Measurements from ENCODE around the gene CNN3.

CNN3 gene

DNA sequence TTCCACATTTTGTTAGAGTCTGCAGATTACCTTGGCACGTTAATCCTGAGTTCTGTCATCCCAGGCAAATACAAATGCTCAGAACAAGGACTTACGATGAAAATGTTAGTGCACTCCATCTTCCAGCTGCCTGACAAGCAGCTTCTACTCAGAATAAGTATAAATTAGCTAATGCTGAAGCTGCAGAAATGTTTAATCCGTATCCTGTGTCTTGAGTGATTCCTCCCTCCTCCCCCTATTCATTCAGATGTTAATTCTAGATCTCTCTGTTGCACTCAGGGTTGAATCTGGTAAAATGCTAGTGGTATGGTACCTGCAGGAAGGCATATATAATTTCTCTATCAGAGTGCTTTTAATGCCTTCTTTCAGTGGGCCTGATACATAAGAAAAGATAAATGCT is 39.8 kb downstream of the CNN3 start:
- no peak for DNase-seq

GRCh38 chr1:94886361-94886760 is 40.5 kb downstream of the CNN3 start:
- no peak for DNase-seq

DNA sequence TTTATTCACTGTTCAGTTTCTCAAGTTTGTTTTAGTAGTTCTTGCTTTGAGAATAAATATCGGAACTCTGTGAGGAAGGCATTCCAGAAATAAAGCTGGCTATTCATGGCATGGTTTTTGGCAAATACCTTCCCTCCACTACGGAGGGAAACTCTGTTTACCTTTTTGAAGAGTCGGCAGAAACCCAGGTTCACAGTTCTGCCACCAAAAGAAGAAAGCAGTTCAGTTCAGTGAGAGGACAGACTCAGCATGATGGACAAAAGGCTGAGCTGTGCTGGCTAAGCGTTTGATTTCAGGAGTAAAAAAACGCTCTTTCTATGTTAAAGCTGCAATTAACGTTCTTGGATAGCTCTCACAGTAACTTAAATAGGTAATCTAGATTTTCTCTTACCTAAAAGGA is 42.4 kb downstream of the CNN3 start:
- DNase-seq: no peak

GRCh38 chr1:94884106-94884505 is 42.8 kb downstream of the CNN3 start:
- peak; percentile 57 to 81 for DNase-seq

DNA sequence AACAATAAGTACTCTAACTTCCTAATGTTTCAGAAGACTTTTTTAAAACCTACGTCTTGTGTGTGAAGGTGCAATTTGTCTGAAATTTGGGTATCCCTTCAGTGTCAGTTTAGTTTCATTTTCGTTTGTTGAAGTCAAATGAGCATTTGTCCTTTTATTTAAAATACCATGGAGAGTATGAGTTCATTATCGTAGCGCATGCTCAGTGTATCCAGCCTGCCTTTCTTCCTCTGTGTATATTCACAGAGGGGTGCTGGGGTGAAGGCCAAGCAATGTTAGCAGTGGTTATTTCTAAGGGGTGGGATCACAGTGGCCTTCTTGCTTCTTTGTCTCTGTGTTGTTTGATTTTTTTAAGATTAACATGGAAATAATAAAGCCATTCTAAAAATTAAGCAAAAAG is 43.2 kb downstream of the CNN3 start:
- DNase-seq: peak; percentile 57 to 75

DNA sequence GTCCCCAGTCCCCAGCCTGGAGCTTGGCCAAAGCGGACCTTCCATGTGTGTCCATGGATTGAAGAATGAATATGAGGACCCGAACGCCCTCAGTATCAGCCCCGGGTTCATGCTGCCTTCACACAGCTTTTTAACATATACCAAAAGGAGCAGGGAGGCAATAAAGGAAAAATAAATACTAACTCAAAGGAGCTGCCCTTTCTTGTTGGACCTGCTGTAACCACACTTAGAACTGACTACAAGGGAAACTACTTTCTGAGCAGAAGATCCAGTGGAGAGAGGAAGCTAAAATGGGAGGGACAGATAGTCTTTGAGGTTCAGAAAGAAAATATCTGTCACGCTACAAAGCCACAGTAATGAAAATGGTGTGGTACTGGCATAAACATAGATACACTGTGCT is 48.6 kb downstream of the CNN3 start:
- no peak for DNase-seq

- DNase-seq: no peak
Observed at GRCh38 chr1:94876362-94876761, 50.5 kb downstream of the CNN3 start.

DNA sequence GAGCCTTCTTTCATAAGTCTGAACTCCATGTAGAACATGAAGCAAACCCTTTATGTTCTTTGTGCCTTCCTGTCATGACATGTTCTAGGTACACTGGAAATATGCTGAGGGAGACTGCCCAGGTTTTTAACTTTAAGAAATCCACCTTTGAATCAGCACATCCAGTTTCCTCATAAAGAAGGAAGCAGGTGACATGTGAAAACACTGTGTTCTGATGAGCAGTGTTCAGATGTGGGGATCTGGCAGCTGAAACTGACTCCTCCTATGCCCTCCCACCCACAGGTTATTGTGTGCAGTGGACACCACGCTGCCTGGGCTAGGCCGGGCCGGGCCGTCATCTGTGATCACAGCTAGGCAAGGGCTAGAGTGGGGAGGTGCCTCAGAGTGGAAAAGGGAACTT is 51.1 kb downstream of the CNN3 start:
- DNase-seq: no peak

DNA sequence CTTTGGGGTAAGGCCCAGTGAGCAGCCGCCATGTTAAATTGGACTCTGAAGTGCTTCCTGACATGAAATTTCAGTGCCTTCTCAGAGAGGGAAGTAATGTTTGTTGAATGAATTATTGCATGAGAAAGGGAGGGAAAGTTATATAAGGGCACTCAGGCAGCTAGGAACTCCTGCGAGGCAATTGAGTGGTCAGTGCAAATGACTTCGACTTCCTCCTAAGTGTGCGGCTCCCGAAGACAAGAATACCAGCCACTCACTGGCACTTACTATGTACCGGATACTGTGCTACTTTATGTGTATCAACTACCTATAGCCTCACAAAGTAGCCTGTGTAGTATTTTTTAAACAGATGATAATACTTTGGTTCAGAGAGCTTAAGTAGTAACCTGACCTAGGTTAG is 52.5 kb downstream of the CNN3 start:
- DNase-seq: no peak

- DNase-seq: peak; percentile 34 to 71
Observed at GRCh38 chr1:94873520-94874351, 53.2 kb downstream of the CNN3 start.

DNA sequence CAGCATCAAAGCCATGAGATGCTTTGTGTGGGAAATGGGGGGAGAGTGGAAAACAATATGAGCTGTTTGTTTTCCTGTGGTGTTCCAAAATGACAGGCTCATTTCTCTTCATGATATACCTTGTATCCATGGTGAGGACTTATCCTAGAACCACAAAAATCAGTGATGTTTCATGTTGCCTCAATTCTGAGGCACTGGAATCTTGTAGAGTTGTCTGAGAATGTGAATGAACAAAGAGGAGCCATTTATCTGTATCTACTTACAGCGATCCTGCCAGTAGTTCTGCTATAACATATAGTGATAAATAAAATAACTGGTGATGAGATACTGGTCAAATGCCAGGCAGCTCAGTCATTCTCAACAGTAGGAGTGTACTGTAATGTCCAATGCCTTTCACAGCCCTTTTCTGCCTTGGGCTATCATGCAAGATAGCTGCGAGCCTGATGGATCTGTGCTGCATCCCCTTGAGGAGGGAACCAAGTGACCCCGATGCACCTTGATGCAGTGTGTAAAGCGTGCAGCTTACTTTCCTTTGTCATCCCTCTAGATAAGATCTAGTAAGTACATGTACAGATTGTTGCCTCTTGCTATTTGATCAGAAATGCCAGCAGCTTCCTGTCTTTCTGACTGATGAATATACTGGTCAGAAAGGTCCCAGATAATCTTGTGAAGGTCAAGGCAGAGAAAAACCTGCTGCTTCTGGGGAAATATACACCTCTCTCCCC is 54.0 kb downstream of the CNN3 start:
- DNase-seq: no peak

- no peak for DNase-seq
Observed at GRCh38 chr1:94871031-94871430, 55.9 kb downstream of the CNN3 start.

GRCh38 chr1:94866164-94866807 is 60.6 kb downstream of the CNN3 start:
- DNase-seq: peak; percentile 5 to 37

DNA sequence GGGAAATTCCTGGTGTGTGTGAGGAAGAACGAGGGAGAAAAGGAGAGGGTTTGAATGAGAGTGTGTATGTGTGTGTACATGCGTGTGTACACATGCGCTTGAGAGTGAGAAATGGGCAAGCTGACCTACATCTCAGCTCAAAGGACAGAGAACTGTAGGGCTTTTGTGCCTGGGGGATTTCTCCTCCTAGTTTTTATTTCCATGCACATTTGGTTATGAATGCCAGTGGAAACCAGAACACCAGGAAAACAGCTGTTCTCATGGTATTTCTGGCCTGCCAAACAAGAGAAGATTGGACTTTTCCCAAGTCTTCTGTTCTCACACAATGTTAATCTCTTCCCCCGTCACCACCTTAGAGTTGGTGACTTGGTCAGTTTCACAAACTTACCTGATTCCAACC is 61.5 kb downstream of the CNN3 start:
- no peak for DNase-seq

- no peak for DNase-seq
Observed at GRCh38 chr1:94864821-94865220, 62.1 kb downstream of the CNN3 start.

- DNase-seq: no peak
Observed at GRCh38 chr1:94863919-94864318, 63.0 kb downstream of the CNN3 start.

DNA sequence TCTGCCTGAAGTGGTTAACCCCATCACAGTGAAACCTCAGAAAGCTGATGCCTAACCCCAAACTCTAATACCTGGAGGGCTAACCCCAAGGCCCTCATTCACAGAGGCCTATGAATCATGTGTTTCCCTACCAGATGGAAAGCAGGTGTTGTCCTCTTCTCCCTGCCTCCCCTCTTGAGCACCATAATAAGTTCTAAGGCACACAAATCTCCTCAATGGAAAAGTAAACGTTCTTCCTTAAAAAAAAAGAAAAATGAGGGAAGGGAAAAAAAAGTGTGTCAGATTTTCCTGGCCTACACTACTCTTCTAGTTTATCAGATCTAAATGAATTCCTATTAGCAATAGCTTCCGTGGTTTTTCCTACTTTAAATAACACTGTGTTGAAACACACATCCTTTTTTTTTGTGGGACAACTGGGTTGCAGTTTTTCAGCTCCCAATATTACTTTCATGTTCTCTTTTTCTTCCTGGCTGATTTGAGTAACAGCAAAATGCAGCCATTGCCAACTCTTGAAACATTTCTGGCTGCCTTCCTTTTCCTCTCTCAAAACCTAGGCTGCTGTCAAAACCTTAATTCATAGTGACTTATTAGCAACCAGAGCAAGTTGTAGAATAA is 63.5 kb downstream of the CNN3 start:
- no peak for DNase-seq

GRCh38 chr1:94862718-94863117 is 64.2 kb downstream of the CNN3 start:
- no peak for DNase-seq

- no peak for DNase-seq
Observed at GRCh38 chr1:94859174-94859573, 67.7 kb downstream of the CNN3 start.

- DNase-seq: no peak
Observed at GRCh38 chr1:94858276-94858675, 68.6 kb downstream of the CNN3 start.

GRCh38 chr1:94856868-94857267 is 70.0 kb downstream of the CNN3 start:
- no peak for DNase-seq

DNA sequence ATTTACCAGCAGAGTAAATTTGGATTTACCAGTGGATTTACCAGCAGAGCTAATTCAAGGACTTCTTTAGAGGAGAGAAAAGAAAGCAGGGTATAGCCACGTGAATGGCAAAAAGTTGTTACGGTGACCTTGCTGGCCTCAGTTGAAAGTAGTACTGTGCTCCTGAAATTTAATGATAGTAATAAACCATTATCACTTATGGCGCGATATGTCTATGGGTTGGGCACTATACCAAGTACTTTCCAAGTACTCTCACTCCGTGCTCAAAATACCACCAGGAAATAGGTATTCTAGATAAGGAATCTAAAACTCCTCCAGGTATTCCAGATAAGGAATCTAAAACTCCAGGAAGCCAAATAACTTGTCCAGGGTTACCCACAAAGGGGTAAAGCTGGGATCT is 70.9 kb downstream of the CNN3 start:
- DNase-seq: no peak

GRCh38 chr1:94855307-94855700 is 71.6 kb downstream of the CNN3 start:
- no peak for DNase-seq
